Caco-2 (cell line): ENCODE measurements around the gene GJC1. TPM values are rescaled to one million over a fixed set of nuclear protein-coding genes. Genes with fewer than 3 reads are reported as not detected.

ENCODE experiments used
- BruUV-seq: library from RNA; stranded (reverse); fragments of 400-500 nt; replicated peaks from 2 replicates; lab custom pipeline; 2021; lab: Mats Ljungman, UMichigan
- CTCF ChIA-PET: fragments of 300-600 bp; sonication (Branson Sonifier 250); formaldehyde crosslinking; loops from one replicate; lab custom pipeline; 2022; ENCODE audit warnings: antibody characterized with exemption; lab: Charles Lee
- POLR2A ChIA-PET: fragments of 300-600 bp; sonication (Branson Sonifier 250); formaldehyde crosslinking; loops from one replicate; lab custom pipeline; 2022; ENCODE audit warnings: antibody characterized with exemption; lab: Charles Lee
- DNase-seq, 2 experiments: peaks; one replicate each; pipeline versions ENCODE4 v3.0.0 to v3.0.0-alpha.2; 2020 to 2022
- H3K27me3 ChIP-seq: replicated peaks from 2 replicates; pipeline ENCODE4 v1.6.0; 2011; ENCODE audit warnings: low read length; ENCODE audit not compliant: control insufficient read depth, insufficient read depth
- H3K36me3 ChIP-seq: 2 replicates; pipeline ENCODE4 v1.5.1; 2011; ENCODE audit warnings: low read length; ENCODE audit not compliant: control insufficient read depth, insufficient read depth
- H3K4me1 ChIP-seq: fragments of 250-450 bp; sonication (Bioruptor Pico); 2 replicates; pipeline ENCODE4 v1.5.1; 2020; ENCODE audit warnings: mild to moderate bottlenecking
- H3K4me3 ChIP-seq: 2 replicates; pipeline ENCODE4 v1.5.1; 2011; ENCODE audit warnings: low read depth, mild to moderate bottlenecking, control low read depth, low read length
- H3K9me3 ChIP-seq: fragments of 250-450 bp; sonication (Bioruptor Pico); 2 replicates; pipeline ENCODE4 v1.5.1; 2020; ENCODE audit warnings: mild to moderate bottlenecking, moderate library complexity
- H3K27ac Mint-ChIP-seq: one replicate; pipeline ENCODE4 v1.8.0; 2022; ENCODE audit warnings: mixed read lengths; ENCODE audit not compliant: unreplicated experiment
- H3K27me3 Mint-ChIP-seq: one replicate; pipeline ENCODE4 v1.8.0; 2022; ENCODE audit warnings: mixed read lengths; ENCODE audit not compliant: insufficient read depth, unreplicated experiment
- H3K36me3 Mint-ChIP-seq: one replicate; pipeline ENCODE4 v1.8.0; 2022; ENCODE audit warnings: mild to moderate bottlenecking, mixed read lengths; ENCODE audit not compliant: insufficient read depth, unreplicated experiment
- H3K4me1 Mint-ChIP-seq: one replicate; pipeline ENCODE4 v1.8.0; 2022; ENCODE audit warnings: low read depth, mixed read lengths; ENCODE audit not compliant: unreplicated experiment
- H3K4me3 Mint-ChIP-seq: one replicate; pipeline ENCODE4 v1.8.0; 2022; ENCODE audit warnings: mild to moderate bottlenecking, moderate library complexity, mixed read lengths; ENCODE audit not compliant: unreplicated experiment
- H3K9me3 Mint-ChIP-seq: one replicate; pipeline ENCODE4 v1.8.0; 2022; ENCODE audit warnings: mixed read lengths; ENCODE audit not compliant: unreplicated experiment
- CTCF ChIP-seq, 2 experiments: fragments of 200-600 bp in 1 of 2; IDR thresholded peaks; 1 replicate in 1 of 2; 2 replicates in 1 of 2; pipeline versions ENCODE4 v1.5.1 to v1.8.0; 2011 to 2022; ENCODE audit warnings: antibody characterized with exemption in 1 of 2, control low read depth in 1 of 2, inconsistent platforms in 1 of 2, low read depth in 1 of 2, low read length in 1 of 2, mild to moderate bottlenecking in 1 of 2, moderate library complexity in 1 of 2; ENCODE audit not compliant: insufficient read depth in 1 of 2, severe bottlenecking in 1 of 2, unreplicated experiment in 1 of 2
- intact Hi-C: fragments of 100-400 bp; cut with micrococcal nuclease; formaldehyde crosslinking; loops from one replicate; pipeline ENCODE4 v1.10.0; 2022; ENCODE audit not compliant: unreplicated experiment
- total RNA-seq: library from RNA; stranded (reverse); gene quantifications from 2 replicates; pipeline ENCODE4 v1.2.3, GENCODE V29; 2022

Gene GJC1
- total RNA-seq, 1 experiment from 2014 or later: 33.5 TPM

GRCh38 chr17:44777394-44778348, 52.4 kb downstream of the GJC1 start:
- peaks cover 3% of the 10 kb centered on the region for H3K27me3 Mint-ChIP-seq
- TF ChIP-seq CTCF (IDR thresholded peaks at IDR 0.05; ENCODE audit: insufficient read depth in 1 of 2, low read depth in 1 of 2, low read length in 1 of 2, severe bottlenecking in 1 of 2, unreplicated experiment in 1 of 2): no peak
- intact Hi-C loops: loop anchor here (10.0 kb wide), 1 partner anchor 357 kb away; the partner anchor contains the start of genes ACBD4 and PLCD3
- Histone ChIP-seq H3K4me3 (no peak overlapping the region), H3K4me1 (peaks cover 18% of the 10 kb centered on the region; the same call in 1 of the 2 replicates), H3K9me3 (no peaks in the 10 kb centered on the region), H3K27me3 (no peaks in the 10 kb centered on the region), H3K36me3 (no peaks in the 10 kb centered on the region)
- DNase-seq: no peak
- no peaks in the 10 kb centered on the region for H3K4me1 Mint-ChIP-seq
- CTCF ChIA-PET: interaction anchor here (0.6 to 4.7 kb wide), 6 partner anchors 90 to 357 kb away, joined by 3 to 23 read pairs (median 4); partner anchors contain the start of gene ACBD4
- no peak overlapping the region for H3K4me3 Mint-ChIP-seq
- no peaks in the 10 kb centered on the region for H3K36me3 Mint-ChIP-seq
- H3K9me3 Mint-ChIP-seq: no peaks in the 10 kb centered on the region
- POLR2A ChIA-PET: no interaction called here
- BruUV-seq: no TSS peak
- H3K27ac Mint-ChIP-seq: no peak overlapping the region

GRCh38 chr17:44776628-44777393, 53.3 kb downstream of the GJC1 start:
- H3K36me3 Mint-ChIP-seq: no peaks in the 10 kb centered on the region
- peak overlapping the region; percentile 83 for H3K4me3 Mint-ChIP-seq
- Histone ChIP-seq H3K27me3 (no peaks in the 10 kb centered on the region), H3K9me3 (no peaks in the 10 kb centered on the region), H3K4me1 (peaks cover 18% of the 10 kb centered on the region; the same call in 1 of the 2 replicates), H3K36me3 (no peaks in the 10 kb centered on the region), H3K4me3 (peak overlapping the region; percentile 84; the same call in 1 of the 2 replicates)
- H3K27ac Mint-ChIP-seq: no peak overlapping the region
- intact Hi-C loops: loop anchor here (10.0 kb wide), 1 partner anchor 358 kb away; the partner anchor contains the start of genes ACBD4 and PLCD3
- DNase-seq: no peak
- POLR2A ChIA-PET: no interaction called here
- no peaks in the 10 kb centered on the region for H3K4me1 Mint-ChIP-seq
- CTCF ChIA-PET: interaction anchor here (0.6 to 4.7 kb wide), 2 partner anchors 91 to 188 kb away, joined by 3 to 23 read pairs; no protein-coding TSS in a partner anchor
- H3K27me3 Mint-ChIP-seq: peaks cover 3% of the 10 kb centered on the region
- H3K9me3 Mint-ChIP-seq: no peaks in the 10 kb centered on the region
- TF ChIP-seq CTCF (IDR thresholded peaks at IDR 0.05; ENCODE audit: insufficient read depth in 1 of 2, low read depth in 1 of 2, low read length in 1 of 2, severe bottlenecking in 1 of 2, unreplicated experiment in 1 of 2): no peak
- no TSS peak for BruUV-seq
